ENCODE results near the gene DAGLA.
A peak's percentile ranks its signal among the peaks of the same experiment; 100 is the strongest.

DAGLA gene

GRCh38 chr11:61746442-61747191, 66.4 kb downstream of the DAGLA start:
- no peak for DNase-seq (ENCODE audit: low read depth)

DNA sequence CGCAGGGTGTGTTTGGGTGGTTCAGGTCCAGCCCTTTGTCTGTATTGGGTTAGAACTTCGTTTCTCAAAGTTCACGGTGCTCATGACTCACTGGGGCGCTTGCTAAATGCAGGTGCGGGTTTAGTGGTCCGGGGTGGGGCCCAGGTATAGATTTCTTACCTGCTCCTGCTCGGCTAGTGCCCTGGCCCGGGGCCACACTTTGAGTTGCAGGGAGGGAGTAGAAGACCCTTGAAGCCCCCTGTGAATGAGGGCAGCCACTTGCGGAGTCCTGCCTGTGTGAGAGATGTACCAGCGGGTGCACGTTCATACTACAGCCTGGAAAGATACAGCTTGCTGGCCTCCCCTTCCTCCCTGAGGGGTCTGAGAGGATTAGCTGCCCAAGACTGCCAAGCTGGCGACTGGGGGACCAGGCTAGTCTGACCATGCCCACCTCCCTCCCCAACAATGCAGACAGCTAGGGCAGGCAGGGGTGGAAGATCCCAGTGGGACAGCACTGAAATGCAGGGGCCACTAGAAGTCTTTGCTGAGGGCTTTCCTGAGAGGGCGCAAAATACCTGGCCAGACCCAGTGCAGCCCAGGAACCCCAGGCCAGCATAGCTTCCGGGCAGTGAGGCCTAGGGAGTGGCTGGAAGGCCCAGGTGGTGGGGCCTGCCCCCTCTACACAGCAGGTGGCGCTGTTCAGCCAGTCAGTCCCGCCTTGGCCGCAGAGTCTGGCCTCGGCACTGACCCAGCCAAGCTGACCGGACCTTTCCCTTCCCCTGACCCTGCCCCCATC, 67.2 kb downstream of the DAGLA start:
- DNase-seq (ENCODE audit: low read depth): peak; percentile 13

GRCh38 chr11:61747967-61748285, 67.7 kb downstream of the DAGLA start:
- DNase-seq (ENCODE audit: low read depth): no peak

DNA sequence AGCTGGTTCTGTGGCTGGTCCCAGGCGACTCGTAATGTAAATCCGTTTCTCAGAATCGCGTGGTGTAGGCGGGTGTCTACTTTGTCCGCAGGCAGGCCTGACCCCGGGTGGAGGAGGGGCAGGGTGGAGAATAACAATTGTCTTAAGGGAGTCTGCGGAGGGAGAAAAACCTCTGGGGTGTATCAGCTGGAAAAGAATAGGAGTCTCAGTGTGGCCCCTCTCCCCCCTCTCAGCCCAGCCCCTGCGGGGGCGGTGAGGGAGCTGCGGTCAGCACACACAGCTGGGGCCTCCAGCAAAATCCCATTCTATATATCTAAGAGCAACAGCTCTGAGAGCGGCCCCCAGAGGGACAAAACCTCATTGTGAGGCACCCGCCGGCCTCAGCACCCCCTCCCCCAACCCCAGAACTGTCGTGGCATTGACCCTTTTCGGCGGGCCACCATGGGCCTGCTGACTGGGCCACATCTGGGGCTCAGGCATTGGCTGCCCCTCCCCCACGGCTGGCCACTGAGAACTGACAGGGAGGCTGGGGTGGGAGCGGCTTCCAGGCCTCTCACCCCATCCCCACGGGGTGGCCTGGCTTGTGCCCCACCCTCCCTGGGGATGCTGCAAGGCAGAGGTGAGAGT, 69.5 kb downstream of the DAGLA start:
- no peak for DNase-seq (ENCODE audit: low read depth)

DNA sequence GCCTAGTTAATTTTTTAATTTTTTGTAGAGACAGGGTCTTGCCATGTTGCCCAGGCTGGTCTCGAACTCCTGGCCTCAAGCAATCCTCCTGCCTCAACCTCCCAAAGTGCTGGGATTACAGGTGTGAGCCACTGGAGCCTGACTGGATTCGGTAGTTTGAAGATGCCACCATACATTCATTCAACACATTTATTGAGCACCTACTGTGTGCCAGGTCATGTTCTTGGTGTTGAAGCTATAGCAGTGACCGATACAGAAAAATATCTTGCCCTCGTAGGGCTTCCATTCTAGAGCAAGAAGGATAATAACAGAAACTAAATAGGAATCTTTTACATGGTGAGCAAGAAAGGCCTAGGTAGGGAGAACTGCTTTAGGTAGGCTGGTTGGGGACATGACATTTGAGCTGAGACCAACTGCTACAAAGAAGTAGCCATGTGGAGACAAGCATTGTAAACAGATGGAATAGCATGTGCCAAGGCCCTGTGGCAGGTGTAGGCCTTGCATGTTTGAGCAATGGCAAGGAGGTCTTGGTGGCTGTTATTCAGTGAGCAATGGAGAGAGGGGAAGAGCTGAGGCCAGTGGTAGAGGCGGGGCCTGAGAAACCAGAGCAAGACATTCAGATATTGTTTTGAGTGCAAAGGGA, 70.6 kb downstream of the DAGLA start:
- no peak for DNase-seq (ENCODE audit: low read depth)

GRCh38 chr11:61751384-61751783, 71.2 kb downstream of the DAGLA start:
- no peak for DNase-seq (ENCODE audit: low read depth)

- DNase-seq (ENCODE audit: low read depth): peak; percentile 49
These were observed 72.1 kb downstream of the DAGLA start, which contains the start of gene MYRF for GRCh38 chr11:61752117-61752924. Gene MYRF (plus strand): TSS chr11:61752636. CDS start chr11:61752745, 109 bp downstream.

- DNase-seq (ENCODE audit: low read depth): no peak
These were observed 72.8 kb downstream of the DAGLA start for GRCh38 chr11:61752925-61753521.

GRCh38 chr11:61753672-61754071, 73.5 kb downstream of the DAGLA start:
- no peak for DNase-seq (ENCODE audit: low read depth)

DNA sequence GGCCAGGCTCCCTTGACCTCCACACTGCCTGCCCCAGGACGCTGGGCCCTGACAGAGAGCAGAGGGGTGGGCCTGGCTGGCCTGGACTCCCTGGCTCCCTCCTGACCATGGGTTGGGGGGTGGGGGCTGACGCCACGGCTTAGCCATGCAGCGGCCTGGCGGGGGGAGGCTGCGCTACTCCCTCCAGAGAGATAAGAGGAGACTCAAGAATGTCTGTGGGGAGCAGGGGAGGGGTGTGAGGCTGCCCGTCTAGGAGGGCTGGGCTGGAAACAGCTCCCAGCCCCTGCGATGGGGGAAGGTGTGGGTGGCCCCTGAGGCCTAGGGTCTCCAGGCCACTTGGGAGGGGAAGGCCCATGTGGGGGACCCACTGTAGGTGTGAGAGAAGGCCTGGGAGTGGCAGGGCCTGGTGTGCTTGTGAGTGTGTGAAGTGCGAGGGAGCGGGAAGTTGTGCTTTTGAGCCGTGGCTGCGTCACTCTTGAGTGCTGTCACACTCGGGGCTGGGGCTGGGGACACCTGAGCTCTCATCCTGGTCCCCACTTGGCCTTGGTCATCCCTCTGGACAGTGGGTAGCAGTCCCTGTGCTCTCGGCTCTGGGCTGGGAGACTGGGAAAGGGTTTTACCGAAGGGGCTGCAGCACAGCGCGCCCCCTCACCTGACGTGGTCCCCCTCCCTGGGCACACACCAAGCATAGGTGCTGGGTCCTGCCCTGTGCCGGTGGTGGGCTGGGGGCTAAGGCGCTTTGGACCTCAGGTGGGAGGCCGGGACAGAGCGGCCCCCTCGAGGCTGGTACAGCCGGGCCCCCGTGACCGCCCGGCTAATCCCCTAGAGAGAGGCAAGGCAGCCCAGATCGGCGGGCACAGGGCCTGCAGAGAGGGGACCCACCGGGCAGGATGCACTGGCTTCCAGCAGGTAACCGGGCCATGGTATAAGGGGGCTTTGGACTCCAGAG, 74.6 kb downstream of the DAGLA start:
- no peak for DNase-seq (ENCODE audit: low read depth)

GRCh38 chr11:61756147-61756451, 75.9 kb downstream of the DAGLA start:
- no peak for DNase-seq (ENCODE audit: low read depth)

GRCh38 chr11:61756452-61757212, 76.4 kb downstream of the DAGLA start:
- peak; percentile 21 for DNase-seq (ENCODE audit: low read depth)

DNA sequence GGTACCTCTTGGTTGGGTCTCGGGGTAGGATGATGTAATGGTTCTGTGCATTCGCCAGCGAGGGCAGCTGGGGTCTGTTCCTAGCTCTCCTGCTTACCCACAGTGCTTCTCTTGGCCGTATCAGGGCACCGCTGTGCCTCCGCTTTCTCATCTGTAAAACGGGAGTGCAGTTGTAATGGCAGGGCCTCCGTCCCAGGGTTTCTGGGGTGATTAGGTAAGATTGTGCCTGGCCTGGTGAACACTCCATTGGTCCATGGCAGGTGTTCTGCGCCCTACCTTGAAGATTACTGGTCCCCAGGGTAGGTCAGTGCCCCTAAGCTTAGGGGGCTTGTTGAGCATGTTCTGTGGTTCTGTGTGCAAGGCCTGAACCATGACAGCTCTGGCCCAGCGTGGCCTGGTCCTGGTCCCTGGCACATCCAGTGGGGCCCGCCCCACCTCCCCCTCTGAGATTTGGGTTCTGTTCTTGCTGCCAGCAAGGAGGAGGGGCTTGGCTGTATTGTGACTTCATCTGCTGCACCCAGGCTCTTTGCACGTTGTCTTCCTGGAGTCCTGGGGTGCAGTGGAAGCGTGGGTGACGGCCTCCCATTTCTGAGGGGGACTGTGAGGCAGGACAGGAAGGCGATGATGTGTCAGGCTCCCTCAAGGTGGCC, 77.1 kb downstream of the DAGLA start:
- no peak for DNase-seq (ENCODE audit: low read depth)

GRCh38 chr11:61760946-61761345, 80.8 kb downstream of the DAGLA start:
- DNase-seq (ENCODE audit: low read depth): no peak

DNA sequence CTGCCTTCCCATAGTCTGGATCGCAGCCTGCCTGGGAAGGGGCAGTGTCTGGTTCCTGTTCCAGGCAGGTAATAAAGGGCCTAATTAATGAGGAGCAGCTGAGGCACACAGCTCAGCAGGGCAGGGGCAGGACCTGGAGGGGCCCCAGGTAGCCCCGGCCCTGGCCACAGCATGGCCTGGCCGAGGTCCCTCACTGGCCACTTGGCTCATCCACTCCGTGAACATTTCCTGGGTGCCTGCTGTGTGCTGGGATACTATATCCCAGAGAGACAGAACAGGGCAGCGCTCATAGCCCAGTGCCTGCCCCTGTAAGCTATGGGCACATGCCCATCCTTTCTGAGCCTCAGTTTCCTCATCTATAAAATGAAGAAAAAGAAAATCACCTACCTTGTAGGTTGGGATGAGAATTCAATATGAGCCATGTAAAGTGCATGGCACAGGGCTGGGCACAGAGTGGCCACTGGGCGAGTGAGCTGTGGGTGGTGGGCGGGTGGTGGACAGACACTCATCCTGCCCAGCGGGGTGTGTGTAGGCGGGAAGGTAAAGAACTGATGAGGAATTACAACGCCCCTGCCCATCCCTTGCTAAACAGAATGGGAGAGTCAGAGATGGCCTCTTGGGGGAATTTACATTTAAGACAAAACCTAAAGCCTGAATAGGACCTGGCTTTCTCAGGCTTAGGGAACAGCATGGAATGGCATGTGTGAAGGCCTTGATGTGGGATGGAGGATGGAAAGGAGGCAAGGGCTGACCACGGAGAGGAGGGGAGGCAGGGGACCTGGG, 81.4 kb downstream of the DAGLA start:
- no peak for DNase-seq (ENCODE audit: low read depth)

DNA sequence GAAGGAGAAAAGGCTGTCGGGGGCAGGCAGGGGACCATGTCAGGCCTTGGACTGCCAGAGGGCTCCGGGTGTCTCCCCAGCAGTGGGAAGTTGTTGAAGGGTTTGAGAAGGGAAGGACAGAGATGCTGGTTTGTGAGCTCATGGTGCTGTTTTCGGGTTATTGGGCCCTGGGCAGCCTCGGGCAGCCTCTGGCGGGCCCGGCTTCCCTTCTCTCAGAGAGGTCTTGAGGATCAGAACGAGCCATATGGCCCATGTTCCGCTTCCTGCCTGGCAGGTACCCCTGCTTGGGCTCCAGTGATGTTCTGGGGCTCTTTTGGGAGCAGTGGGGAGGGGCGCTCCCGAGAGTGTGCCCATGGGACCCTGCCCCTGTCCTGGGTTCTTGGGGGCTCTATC, 82.0 kb downstream of the DAGLA start:
- DNase-seq (ENCODE audit: low read depth): no peak

- DNase-seq (ENCODE audit: low read depth): no peak
These were observed 82.6 kb downstream of the DAGLA start for GRCh38 chr11:61762798-61763197.

- DNase-seq (ENCODE audit: low read depth): no peak
These were observed 83.9 kb downstream of the DAGLA start for GRCh38 chr11:61763930-61764605.
